Subcutaneous adipose tissue (tissue), 4 donors: ENCODE data around the gene RERE. TPM values are rescaled to one million over a fixed set of nuclear protein-coding genes. Genes with fewer than 3 reads are reported as not detected.

Experiments
- total RNA-seq, 4 donors: library from RNA; depleted of rRNA; stranded (reverse); fragments of >200 nt; gene quantifications; one replicate each; pipeline ENCODE4 v1.1.0, GENCODE V29; 2016
- TF ChIP-seq, protein P1 (sequence below): fragments of 450-650 bp; IDR thresholded peaks from one replicate; pipeline ENCODE4 v1.5.1; 2016; ENCODE audit warnings: low read depth, mild to moderate bottlenecking, control low read depth, antibody characterized with exemption, moderate library complexity

Gene RERE
- total RNA-seq, 4 donors from 2014 or later: 67.0 to 91.4 (median 83.1) TPM

DNA sequence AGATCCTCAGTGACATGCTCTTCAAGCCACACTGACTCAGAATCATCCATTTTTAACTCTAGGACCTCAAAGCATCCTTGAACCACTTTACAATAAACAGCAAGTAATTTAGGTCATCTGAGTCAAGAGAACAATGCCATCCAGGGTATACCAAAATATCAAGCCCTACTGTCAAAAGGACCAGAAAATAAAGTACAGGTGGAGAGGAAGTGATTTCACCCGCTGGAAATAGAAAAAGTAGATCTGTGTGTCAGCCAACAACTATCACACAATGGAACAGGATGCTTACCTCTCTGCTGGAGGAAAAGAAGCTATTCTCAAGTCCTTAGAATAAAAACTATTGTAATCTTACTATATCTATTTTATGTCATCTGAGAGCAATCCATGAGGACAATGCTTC, 37.0 kb downstream of the RERE start:
- TF ChIP-seq, protein P1, sequence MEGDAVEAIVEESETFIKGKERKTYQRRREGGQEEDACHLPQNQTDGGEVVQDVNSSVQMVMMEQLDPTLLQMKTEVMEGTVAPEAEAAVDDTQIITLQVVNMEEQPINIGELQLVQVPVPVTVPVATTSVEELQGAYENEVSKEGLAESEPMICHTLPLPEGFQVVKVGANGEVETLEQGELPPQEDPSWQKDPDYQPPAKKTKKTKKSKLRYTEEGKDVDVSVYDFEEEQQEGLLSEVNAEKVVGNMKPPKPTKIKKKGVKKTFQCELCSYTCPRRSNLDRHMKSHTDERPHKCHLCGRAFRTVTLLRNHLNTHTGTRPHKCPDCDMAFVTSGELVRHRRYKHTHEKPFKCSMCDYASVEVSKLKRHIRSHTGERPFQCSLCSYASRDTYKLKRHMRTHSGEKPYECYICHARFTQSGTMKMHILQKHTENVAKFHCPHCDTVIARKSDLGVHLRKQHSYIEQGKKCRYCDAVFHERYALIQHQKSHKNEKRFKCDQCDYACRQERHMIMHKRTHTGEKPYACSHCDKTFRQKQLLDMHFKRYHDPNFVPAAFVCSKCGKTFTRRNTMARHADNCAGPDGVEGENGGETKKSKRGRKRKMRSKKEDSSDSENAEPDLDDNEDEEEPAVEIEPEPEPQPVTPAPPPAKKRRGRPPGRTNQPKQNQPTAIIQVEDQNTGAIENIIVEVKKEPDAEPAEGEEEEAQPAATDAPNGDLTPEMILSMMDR: no peak

DNA sequence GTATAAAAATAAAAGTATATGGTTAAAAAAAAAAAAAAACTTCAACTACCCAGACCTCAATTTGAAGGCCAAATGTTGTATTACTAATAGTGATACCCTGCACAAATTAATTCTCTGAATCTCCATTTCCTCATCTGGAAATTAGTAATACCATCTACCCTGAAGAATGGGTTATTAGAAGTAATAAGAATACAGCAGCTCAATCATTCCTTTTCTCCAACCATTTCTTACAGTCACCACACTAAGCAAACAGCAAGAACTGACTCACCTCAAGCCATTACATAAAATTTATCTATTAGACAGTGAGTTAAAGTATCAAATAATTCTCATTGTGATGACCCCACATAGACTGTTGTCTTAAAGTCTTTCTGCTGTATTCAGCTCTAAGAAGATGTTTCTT, 39.6 kb downstream of the RERE start:
- TF ChIP-seq, protein P1: no peak

DNA sequence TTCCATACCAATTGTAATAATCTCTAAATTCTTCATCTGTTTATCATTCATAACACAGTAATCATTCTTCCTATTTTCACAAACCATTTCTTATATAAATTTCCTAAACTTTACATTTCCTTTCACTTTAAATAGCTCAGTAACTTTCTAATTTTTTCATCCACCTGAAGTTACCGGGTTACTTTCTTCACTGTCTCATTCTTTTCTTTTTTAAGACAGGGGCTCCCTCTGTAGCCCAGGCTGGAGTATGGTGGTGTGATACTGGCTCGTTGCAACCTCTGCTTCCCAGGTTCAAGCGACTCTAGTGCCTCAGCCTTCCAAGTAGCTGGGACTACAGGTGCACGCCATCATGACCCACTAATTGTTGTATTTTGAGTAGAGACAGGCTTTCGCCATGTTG, 41.3 kb downstream of the RERE start:
- TF ChIP-seq, protein P1: no peak

DNA sequence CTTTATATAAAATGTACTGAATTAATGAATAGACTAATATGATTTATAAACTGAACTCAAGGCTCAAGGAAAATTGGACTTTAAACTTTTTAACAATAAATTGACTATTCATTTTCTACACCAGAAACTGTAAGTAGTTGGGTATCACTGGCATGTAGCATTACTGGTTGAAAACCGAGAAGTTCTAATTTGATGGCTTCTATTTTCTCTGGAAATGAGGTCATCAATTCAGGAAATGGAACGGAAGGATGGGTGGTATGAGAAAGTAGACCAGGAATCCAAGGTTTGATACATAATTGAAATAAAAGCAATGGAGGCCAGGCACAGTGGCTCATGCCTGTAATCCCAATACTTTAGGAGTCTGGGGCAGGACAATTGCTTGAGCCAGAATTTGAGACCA, 50.4 kb downstream of the RERE start:
- TF ChIP-seq, protein P1: no peak

DNA sequence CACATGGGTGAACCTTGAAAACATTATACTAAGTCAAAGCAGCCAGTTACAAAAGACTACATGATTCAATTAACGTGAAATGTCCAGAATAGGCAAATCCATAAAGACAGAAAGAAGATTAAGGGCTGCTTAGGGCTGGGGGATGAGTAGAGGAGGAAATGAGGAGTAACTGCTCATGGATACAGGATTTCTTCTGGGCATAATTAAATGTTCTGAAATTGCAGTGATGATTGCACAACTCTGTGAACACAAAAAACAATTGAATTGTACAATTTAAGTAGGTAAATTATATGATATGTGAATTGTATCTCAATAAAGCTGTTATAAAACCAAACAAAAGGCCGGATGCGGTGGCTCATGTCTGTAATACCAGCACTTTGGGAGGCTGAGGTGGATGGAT, 52.2 kb downstream of the RERE start:
- TF ChIP-seq, protein P1: no peak

DNA sequence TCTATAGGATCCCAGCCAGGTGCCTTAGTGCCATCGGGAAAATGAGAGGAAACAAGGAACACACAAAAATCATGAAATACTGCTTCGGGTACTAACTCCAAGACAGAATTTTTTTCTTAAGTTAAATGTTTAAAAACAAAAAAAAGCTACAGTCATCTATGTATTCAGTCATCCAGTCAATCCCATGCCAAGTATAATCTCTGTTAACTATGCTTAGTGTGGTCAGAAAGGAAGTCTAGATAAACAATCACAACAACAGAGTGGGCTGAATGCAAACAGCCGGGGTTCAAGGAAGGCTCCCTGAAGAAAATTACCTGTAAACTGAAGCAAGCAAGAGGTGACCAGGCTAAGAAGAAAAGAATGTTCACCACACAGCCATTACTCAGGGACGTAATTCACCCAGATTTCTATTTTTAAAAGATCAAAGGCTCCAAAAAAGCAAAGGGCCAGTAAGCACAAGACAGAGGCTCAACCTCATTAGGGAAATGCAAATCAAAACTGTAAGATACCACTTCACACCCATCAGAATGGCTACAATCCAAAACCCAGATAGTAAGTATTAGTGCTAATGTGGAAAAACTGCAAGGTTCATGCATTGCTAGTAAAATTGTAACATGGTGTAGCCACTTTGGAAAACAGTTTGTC, 53.0 kb downstream of the RERE start:
- TF ChIP-seq, protein P1: no peak

DNA sequence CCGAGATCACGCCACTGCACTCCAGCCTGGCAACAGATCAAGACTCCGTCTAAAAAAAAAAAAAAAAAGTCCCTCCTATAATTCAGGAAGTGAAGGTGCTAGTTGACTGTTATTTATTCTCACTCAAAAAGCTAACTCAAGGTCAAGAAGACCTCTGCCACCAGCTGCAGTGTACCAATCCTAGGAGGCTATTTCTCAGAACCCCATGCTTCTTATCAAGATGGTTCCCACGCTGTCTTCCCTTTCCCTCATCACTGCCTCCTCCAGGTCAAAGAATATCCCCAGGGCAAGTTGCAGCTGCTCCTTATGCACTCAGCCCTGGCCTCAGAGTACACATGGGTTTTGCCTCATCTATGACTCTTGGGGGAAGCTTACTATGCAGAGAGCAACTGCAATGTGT, 53.6 kb downstream of the RERE start:
- TF ChIP-seq, protein P1: no peak
